NB4 (cell line): Measurements from ENCODE around the gene IL31.

Experiments
- CTCF ChIP-seq: IDR thresholded peaks from one replicate; pipeline ENCODE4 v1.5.1; 2012; ENCODE audit warnings: low read depth, low read length
- POLR2A ChIP-seq: IDR thresholded peaks from 2 replicates; pipeline ENCODE4 v1.6.1; 2011; ENCODE audit warnings: mild to moderate bottlenecking; ENCODE audit not compliant: insufficient read length; ENCODE audit errors: extremely low read depth

- TF ChIP-seq CTCF (no peak), POLR2A (no peak)
Observed at GRCh38 chr12:122204167-122205052, 30.4 kb upstream of the IL31 start.
